HCT116 (cell line): ENCODE data around the gene ZNF575. TPM values are rescaled to one million over a fixed set of nuclear protein-coding genes. Genes with fewer than 3 reads are reported as not detected.

ENCODE experiments used
- ATAC-seq: fragments of 200-7000 bp; cut with Tn5 transposase; 2 replicates; pipeline ENCODE4 v1.9.1; 2020; ENCODE audit warnings: mild to moderate bottlenecking, moderate library complexity
- BruUV-seq: library from RNA; stranded (reverse); fragments of 400-500 nt; replicated peaks from 2 replicates; lab custom pipeline; 2021; lab: Mats Ljungman, UMichigan
- CTCF ChIA-PET: fragments of 300-600 bp; sonication (Branson Sonifier 250); formaldehyde crosslinking; loops from one replicate; lab custom pipeline; 2021; ENCODE audit warnings: antibody characterized with exemption; lab: Charles Lee
- POLR2A ChIA-PET: fragments of 300-600, 350-600 bp; sonication (Branson Sonifier 250); formaldehyde crosslinking; loops from one replicate; lab custom pipeline; 2021; ENCODE audit warnings: antibody characterized with exemption; lab: Charles Lee
- RAD21 ChIA-PET, 2 experiments: fragments of 300-600 bp; sonication (Branson Sonifier 250); formaldehyde crosslinking; loops; one replicate each; lab custom pipeline; 2023; ENCODE audit warnings: low total read pairs in 2 of 2; ENCODE audit not compliant: uncharacterized antibody in 2 of 2, unreplicated experiment in 2 of 2, low non-redundant PET in 1 of 2; lab: Charles Lee
- DNase-seq: peaks from one replicate; pipeline ENCODE4 v3.0.0-alpha.2; 2010; ENCODE audit warnings: low read depth, low spot score
- H2AFZ ChIP-seq: fragments of 200-600 bp; shearing (Covaris generic), sonication (generic); 2 replicates; pipeline ENCODE4 v1.6.1; 2017; ENCODE audit warnings: low read depth, mixed run types, mixed read lengths, antibody characterized with exemption, low read length; ENCODE audit not compliant: poor library complexity, severe bottlenecking
- H3K27ac ChIP-seq: 2 replicates; pipeline ENCODE4 v1.5.1; 2012; ENCODE audit warnings: low read depth, low read length
- H3K27me3 ChIP-seq: fragments of 200-600 bp; sonication (generic); 2 replicates; pipeline ENCODE4 v1.6.1; 2016; ENCODE audit warnings: mixed run types, low read length, mixed read lengths; ENCODE audit not compliant: insufficient read depth
- H3K36me3 ChIP-seq, 2 experiments: fragments of 200-500 bp in 1 of 2; fragments of 200-600 bp in 1 of 2; sonication (Bioruptor generic) in 1 of 2; sonication (generic) in 1 of 2; 2 replicates each; pipeline versions ENCODE4 v1.5.1 to v1.6.1; 2014 to 2016; ENCODE audit warnings: low read length in 2 of 2, inconsistent platforms in 1 of 2, mixed read lengths in 1 of 2, mixed run types in 1 of 2; ENCODE audit not compliant: insufficient read depth in 2 of 2, control insufficient read depth in 1 of 2
- H3K4me1 ChIP-seq, 2 experiments: fragments of 200-600 bp in 1 of 2; sonication (generic) in 1 of 2; 2 replicates each; pipeline versions ENCODE4 v1.5.1 to v1.6.1; 2012 to 2017; ENCODE audit warnings: low read length in 2 of 2, inconsistent platforms in 1 of 2, mild to moderate bottlenecking in 1 of 2, mixed read lengths in 1 of 2, mixed run types in 1 of 2, moderate library complexity in 1 of 2; ENCODE audit not compliant: insufficient read depth in 2 of 2, control insufficient read depth in 1 of 2
- H3K4me2 ChIP-seq: fragments of 200-600 bp; sonication (generic); 2 replicates; pipeline ENCODE4 v1.6.1; 2017; ENCODE audit warnings: mixed run types, low read length, mixed read lengths
- H3K4me3 ChIP-seq, 2 experiments: fragments of 200-600 bp in 1 of 2; sonication (generic) in 1 of 2; replicated peaks in 1 of 2; 2 replicates each; pipeline ENCODE4 v1.5.1; 2011 to 2016; ENCODE audit warnings: low read length in 2 of 2, control low read depth in 1 of 2, low read depth in 1 of 2, mild to moderate bottlenecking in 1 of 2, mixed read lengths in 1 of 2, mixed run types in 1 of 2
- H3K79me2 ChIP-seq: fragments of 200-600 bp; sonication (generic); 2 replicates; pipeline ENCODE4 v1.6.1; 2017; ENCODE audit warnings: mild to moderate bottlenecking, mixed run types, low read length, moderate library complexity, mixed read lengths; ENCODE audit not compliant: insufficient read depth
- H3K9ac ChIP-seq: fragments of 200-600 bp; sonication (generic); 2 replicates; pipeline ENCODE4 v1.6.1; 2016; ENCODE audit warnings: low read length, mixed read lengths
- H3K9me2 ChIP-seq: fragments of 200-600 bp; sonication (generic), shearing (Covaris generic); 2 replicates; pipeline ENCODE4 v1.6.1; 2017; ENCODE audit warnings: mixed run types, mild to moderate bottlenecking, moderate library complexity; ENCODE audit not compliant: insufficient read depth
- H3K9me3 ChIP-seq, 2 experiments: fragments of 200-500 bp in 1 of 2; fragments of 200-600 bp in 1 of 2; sonication (Bioruptor generic) in 1 of 2; sonication (generic) in 1 of 2; 2 replicates each; pipeline ENCODE4 v1.6.1; 2014 to 2017; ENCODE audit warnings: low read length in 2 of 2, mixed read lengths in 2 of 2, inconsistent platforms in 1 of 2, low read depth in 1 of 2, mild to moderate bottlenecking in 1 of 2, mixed run types in 1 of 2, moderate library complexity in 1 of 2; ENCODE audit not compliant: control insufficient read depth in 1 of 2, insufficient read depth in 1 of 2
- H4K20me1 ChIP-seq: fragments of 200-600 bp; sonication (generic), shearing (Covaris generic); 2 replicates; pipeline ENCODE4 v1.6.1; 2017; ENCODE audit warnings: mixed run types, mild to moderate bottlenecking, moderate library complexity; ENCODE audit not compliant: insufficient read depth
- EGR1 ChIP-seq: IDR thresholded peaks from 2 replicates; pipeline ENCODE4 v1.6.1; 2012; ENCODE audit warnings: low read depth
- ELF1 ChIP-seq: IDR thresholded peaks from 2 replicates; pipeline ENCODE4 v1.6.1; 2012; ENCODE audit warnings: low read depth, borderline replicate concordance
- RAD21 ChIP-seq: IDR thresholded peaks from 2 replicates; pipeline ENCODE4 v1.6.1; 2012; ENCODE audit warnings: low read depth, mild to moderate bottlenecking
- REST ChIP-seq: IDR thresholded peaks from 2 replicates; pipeline ENCODE4 v1.6.1; 2012; ENCODE audit warnings: low read depth
- ZBTB33 ChIP-seq: IDR thresholded peaks from 2 replicates; pipeline ENCODE4 v1.6.1; 2011; ENCODE audit warnings: mild to moderate bottlenecking, low read length, moderate library complexity; ENCODE audit not compliant: insufficient replicate concordance; ENCODE audit errors: extremely low read depth
- ZFX ChIP-seq: fragments of 450-650 bp; IDR thresholded peaks from 2 replicates; pipeline ENCODE4 v1.6.1; 2017
- intact Hi-C: fragments of 100-400 bp; cut with micrococcal nuclease; formaldehyde crosslinking; loops from 2 replicates; pipeline ENCODE4 v1.10.0; 2022
- total RNA-seq: library from RNA; stranded (reverse); gene quantifications from one replicate; pipeline ENCODE4 v1.2.1, GENCODE V29; 2021; ENCODE audit not compliant: unreplicated experiment

ZNF575 gene
- total RNA-seq, 1 experiment from 2014 or later = 1.9 TPM

- peak overlapping the region; percentile 95 for H3K27ac ChIP-seq
- peaks cover 0 to 4% of the 10 kb centered on the region in 2 experiments; a peak in 1 of 4 replicates for H3K36me3 ChIP-seq
- POLR2A ChIA-PET = interaction anchor here (1.3 to 1.4 kb wide), 2 partner anchors 61 to 134 kb away, joined by 3 to 4 read pairs; no protein-coding TSS in a partner anchor
- DNase-seq (no peak), ATAC-seq (no peak)
- peaks cover 23 to 42% of the 10 kb centered on the region in 2 experiments for H3K4me1 ChIP-seq
- H3K4me3 ChIP-seq = peak overlapping the region in 1 of 2 experiments; percentile 70; a peak in 1 of 4 replicates
- CTCF ChIA-PET = interaction anchor here (1.7 to 4.5 kb wide), 5 partner anchors 21 to 87 kb away, joined by 12 to 20 read pairs (median 18); partner anchors contain the start of genes IRGQ and ZNF576
- H2AFZ ChIP-seq = no peak overlapping the region
- intact Hi-C loops = loop anchor here (10.0 kb wide), 1 partner anchor 130 kb away; no protein-coding TSS in a partner anchor
- H4K20me1 ChIP-seq = no peaks in the 10 kb centered on the region
- no peak overlapping the region for H3K9ac ChIP-seq
- peak overlapping the region; percentile 100 for H3K4me2 ChIP-seq
- H3K27me3 ChIP-seq = no peaks in the 10 kb centered on the region
- TF ChIP-seq EGR1 = no peak
- no peak for TF ChIP-seq ZFX
- TF ChIP-seq RAD21 = no peak
- TF ChIP-seq ELF1 = no peak
- no peak for TF ChIP-seq ZBTB33
- TF ChIP-seq REST = no peak
- H3K9me2 ChIP-seq = no peaks in the 10 kb centered on the region
- no TSS peak for BruUV-seq
- RAD21 ChIA-PET = no interaction called here
- no peaks in the 10 kb centered on the region for H3K79me2 ChIP-seq
- no peaks in the 10 kb centered on the region for H3K9me3 ChIP-seq
Observed at GRCh38 chr19:43534305-43534815, 1.4 kb downstream of the ZNF575 start.
